SK-N-MC (cell line): ENCODE measurements around the gene CAVIN1.

Source experiments
- EZH2 ChIP-seq: fragments of 200-600 bp; sonication (generic); IDR thresholded peaks from one replicate; pipeline ENCODE4 v1.6.1; 2017; ENCODE audit warnings: antibody characterized with exemption
- POLR2AphosphoS5 ChIP-seq: IDR thresholded peaks from 2 replicates; pipeline ENCODE4 v1.6.1; 2012; ENCODE audit warnings: mild to moderate bottlenecking, low read depth, low read length, borderline replicate concordance

DNA sequence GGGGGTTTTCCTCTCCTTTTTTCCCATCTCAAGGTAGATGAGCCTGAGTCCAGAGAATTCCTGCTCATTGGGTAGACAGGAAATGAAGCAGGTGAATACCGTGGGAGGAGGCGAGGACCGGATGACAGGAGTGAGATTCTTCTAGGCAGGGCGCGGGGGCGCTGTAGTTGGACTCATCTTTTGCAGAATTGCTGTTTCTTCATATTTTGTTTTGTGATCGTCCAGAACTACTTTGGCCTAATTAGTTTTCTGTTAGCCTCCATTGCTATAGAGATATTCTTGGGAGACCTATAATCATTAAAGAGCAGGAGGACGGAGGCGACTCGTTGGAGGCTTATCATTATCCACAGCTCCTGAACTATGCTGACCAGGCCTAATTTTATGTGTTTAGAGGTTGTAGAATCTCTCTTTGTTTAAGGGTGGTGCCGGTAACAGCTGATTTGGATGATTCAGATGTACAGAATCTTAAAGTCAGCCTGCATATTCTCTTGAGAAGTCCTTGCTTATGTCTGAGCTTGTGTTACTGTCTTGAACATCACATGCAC is 36.3 kb upstream of the CAVIN1 start:
- no peak for TF ChIP-seq EZH2
- no peak for TF ChIP-seq POLR2AphosphoS5
